ENCODE results near the gene TIPIN.

Gene TIPIN

DNA sequence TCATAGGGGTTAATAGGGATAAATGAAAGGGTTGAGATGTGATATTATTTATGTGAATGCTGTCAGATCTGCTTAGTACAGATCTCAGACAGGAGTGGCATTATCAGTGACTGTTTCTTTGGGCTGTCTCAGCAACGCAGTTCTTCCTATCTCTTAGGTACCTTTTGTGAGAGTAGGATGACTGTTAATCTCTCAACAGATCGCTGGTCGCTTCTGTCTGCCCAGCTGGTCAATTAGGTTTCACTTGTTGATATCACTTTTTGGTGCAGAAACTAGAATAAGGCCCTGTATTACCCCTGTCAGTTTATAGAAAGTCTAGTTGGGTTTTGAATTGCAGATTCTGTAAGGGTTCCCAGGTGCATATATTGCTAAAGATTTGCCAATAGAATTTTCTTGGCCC is 46.7 kb downstream of the TIPIN start:
- no peak for TF ChIP-seq SIN3A (IDR thresholded peaks at IDR 0.05; ENCODE audit: borderline replicate concordance, insufficient read depth, low read length)
- no peak for TF ChIP-seq TAF1 (IDR thresholded peaks at IDR 0.05; ENCODE audit: borderline replicate concordance, insufficient read depth, low read length)
- TF ChIP-seq FOXP2 (optimal IDR thresholded peaks at IDR 0.05; ENCODE audit: borderline replicate concordance, extremely low read depth, extremely low read length, insufficient read depth) = no peak
- no peak for TF ChIP-seq POLR2AphosphoS5 (IDR thresholded peaks at IDR 0.05; ENCODE audit: low read depth, low read length)
- TF ChIP-seq, protein P1, sequence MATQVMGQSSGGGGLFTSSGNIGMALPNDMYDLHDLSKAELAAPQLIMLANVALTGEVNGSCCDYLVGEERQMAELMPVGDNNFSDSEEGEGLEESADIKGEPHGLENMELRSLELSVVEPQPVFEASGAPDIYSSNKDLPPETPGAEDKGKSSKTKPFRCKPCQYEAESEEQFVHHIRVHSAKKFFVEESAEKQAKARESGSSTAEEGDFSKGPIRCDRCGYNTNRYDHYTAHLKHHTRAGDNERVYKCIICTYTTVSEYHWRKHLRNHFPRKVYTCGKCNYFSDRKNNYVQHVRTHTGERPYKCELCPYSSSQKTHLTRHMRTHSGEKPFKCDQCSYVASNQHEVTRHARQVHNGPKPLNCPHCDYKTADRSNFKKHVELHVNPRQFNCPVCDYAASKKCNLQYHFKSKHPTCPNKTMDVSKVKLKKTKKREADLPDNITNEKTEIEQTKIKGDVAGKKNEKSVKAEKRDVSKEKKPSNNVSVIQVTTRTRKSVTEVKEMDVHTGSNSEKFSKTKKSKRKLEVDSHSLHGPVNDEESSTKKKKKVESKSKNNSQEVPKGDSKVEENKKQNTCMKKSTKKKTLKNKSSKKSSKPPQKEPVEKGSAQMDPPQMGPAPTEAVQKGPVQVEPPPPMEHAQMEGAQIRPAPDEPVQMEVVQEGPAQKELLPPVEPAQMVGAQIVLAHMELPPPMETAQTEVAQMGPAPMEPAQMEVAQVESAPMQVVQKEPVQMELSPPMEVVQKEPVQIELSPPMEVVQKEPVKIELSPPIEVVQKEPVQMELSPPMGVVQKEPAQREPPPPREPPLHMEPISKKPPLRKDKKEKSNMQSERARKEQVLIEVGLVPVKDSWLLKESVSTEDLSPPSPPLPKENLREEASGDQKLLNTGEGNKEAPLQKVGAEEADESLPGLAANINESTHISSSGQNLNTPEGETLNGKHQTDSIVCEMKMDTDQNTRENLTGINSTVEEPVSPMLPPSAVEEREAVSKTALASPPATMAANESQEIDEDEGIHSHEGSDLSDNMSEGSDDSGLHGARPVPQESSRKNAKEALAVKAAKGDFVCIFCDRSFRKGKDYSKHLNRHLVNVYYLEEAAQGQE (IDR thresholded peaks at IDR 0.05; ENCODE audit: insufficient read depth in 1 of 2, low read depth in 2 of 2, low read length in 2 of 2) = no peak

DNA sequence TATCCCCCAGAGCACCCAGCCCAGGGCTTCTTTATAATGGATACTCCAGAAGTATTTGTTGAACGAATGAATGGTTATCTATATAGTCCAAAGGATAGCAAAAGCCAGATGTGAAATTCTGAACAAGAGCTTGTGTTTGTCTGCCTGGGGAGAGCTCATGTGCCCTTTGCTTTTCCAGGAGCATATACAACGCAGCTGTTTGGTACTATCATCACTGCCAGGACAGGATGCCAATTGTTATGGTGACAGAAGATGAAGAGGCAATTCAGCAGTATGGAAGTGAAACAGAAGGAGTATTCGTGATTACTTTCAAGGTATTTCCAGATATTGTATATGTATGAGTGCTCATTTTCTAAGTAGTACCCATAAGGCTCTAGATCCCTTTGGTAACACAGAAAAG is 48.0 kb downstream of the TIPIN start:
- TF ChIP-seq FOXP2 (optimal IDR thresholded peaks at IDR 0.05; ENCODE audit: borderline replicate concordance, extremely low read depth, extremely low read length, insufficient read depth) (no peak), POLR2AphosphoS5 (IDR thresholded peaks at IDR 0.05; ENCODE audit: low read depth, low read length) (no peak), SIN3A (IDR thresholded peaks at IDR 0.05; ENCODE audit: borderline replicate concordance, insufficient read depth, low read length) (no peak), TAF1 (IDR thresholded peaks at IDR 0.05; ENCODE audit: borderline replicate concordance, insufficient read depth, low read length) (no peak)
- TF ChIP-seq, protein P1 (IDR thresholded peaks at IDR 0.05; ENCODE audit: insufficient read depth in 1 of 2, low read depth in 2 of 2, low read length in 2 of 2) = no peak

DNA sequence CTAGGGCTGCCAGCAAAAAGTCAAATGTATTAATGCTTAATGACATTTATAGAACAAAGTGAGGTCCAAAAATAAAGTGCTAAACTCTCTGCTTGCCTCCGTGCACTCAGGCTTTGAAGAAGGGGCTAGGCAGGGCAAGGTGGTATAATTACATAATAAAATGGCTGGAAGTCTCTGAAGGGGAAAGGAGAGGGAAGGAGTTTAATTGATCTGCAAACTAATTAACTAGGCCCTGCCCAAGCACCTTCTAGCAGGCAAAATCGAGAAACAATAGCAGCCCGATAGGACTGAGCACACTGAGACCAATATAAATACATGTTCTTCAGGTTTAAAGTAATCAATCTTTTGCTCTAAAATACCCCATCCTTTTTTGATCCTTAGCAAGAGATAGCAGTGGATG is 50.1 kb downstream of the TIPIN start:
- TF ChIP-seq FOXP2 (optimal IDR thresholded peaks at IDR 0.05; ENCODE audit: borderline replicate concordance, extremely low read depth, extremely low read length, insufficient read depth) = no peak
- TF ChIP-seq SIN3A (IDR thresholded peaks at IDR 0.05; ENCODE audit: borderline replicate concordance, insufficient read depth, low read length) = no peak
- TF ChIP-seq TAF1 (IDR thresholded peaks at IDR 0.05; ENCODE audit: borderline replicate concordance, insufficient read depth, low read length) = no peak
- TF ChIP-seq, protein P1 (IDR thresholded peaks at IDR 0.05; ENCODE audit: insufficient read depth in 1 of 2, low read depth in 2 of 2, low read length in 2 of 2) = no peak
- no peak for TF ChIP-seq POLR2AphosphoS5 (IDR thresholded peaks at IDR 0.05; ENCODE audit: low read depth, low read length)

DNA sequence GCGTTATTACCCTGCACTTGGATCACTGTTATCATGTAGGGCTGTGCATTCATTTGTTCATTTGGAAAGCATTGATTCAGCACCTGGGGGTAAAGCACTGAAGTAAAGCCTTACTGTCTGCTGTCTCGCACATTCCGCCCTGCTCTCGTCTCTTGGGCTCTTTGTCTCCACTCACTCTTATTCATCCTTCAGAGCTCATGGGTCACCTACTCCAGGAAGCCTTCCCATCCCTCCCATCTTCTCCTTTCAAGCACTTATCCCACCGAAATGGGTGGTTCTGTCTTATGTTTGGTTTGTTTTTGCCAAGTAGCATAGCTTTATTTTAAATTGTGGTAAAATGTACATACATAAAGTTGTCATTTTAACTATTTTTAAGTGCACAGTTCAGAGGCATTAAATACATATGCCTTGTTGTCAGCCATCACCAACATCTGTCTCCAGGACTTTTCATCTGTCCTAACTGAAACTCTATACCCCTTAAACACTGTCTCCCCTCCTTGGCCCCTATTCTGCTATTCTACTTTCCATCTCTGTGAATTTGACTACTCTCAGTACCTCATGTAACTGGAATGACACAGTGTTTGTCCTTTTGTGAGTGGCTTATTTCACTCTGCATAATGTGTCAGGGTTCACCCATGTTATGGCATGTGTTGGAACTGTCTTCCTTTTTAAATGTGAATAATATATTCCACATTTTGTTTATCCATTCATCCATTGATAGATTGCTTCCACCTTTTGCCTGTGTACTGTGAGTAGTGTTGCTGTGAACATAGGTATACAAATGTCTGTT is 53.8 kb downstream of the TIPIN start:
- TF ChIP-seq SIN3A (IDR thresholded peaks at IDR 0.05; ENCODE audit: borderline replicate concordance, insufficient read depth, low read length) (no peak), FOXP2 (optimal IDR thresholded peaks at IDR 0.05; ENCODE audit: borderline replicate concordance, extremely low read depth, extremely low read length, insufficient read depth) (no peak), POLR2AphosphoS5 (IDR thresholded peaks at IDR 0.05; ENCODE audit: low read depth, low read length) (no peak), TAF1 (IDR thresholded peaks at IDR 0.05; ENCODE audit: borderline replicate concordance, insufficient read depth, low read length) (no peak)
- TF ChIP-seq, protein P1 (IDR thresholded peaks at IDR 0.05; ENCODE audit: insufficient read depth in 1 of 2, low read depth in 2 of 2, low read length in 2 of 2) = no peak

All from PFSK-1 (cell line).